Measurements from ENCODE around the gene MED29. TPM values are rescaled to one million over a fixed set of nuclear protein-coding genes. Genes with fewer than 3 reads are reported as not detected.
A peak's percentile ranks its signal among the peaks of the same experiment; 100 is the strongest.

The MED29 gene
- total RNA-seq, 1 donor, result 22.0 TPM

DNA sequence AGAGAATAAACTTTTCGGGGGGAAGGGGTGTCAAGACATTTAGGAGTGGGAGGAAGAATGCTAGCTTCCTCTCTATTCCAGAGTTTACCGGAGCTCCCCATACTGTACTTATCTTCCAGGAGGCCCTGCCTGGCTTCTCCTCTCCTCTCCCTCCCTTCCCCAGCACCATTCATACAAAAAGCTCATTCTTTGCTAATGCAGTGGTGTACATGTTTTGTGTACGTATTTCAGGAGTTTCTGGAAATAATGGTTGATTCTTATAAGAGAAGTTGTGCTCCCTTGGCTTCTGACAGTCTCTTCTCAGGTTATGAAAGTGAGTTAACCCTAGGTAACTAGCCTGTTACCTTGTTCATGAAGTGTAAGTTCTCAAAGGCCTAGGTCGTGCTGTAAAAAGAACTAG, 41.9 kb upstream of the MED29 start:
- no peak for DNase-seq (ENCODE audit: low read depth)
- TF ChIP-seq, protein P1, sequence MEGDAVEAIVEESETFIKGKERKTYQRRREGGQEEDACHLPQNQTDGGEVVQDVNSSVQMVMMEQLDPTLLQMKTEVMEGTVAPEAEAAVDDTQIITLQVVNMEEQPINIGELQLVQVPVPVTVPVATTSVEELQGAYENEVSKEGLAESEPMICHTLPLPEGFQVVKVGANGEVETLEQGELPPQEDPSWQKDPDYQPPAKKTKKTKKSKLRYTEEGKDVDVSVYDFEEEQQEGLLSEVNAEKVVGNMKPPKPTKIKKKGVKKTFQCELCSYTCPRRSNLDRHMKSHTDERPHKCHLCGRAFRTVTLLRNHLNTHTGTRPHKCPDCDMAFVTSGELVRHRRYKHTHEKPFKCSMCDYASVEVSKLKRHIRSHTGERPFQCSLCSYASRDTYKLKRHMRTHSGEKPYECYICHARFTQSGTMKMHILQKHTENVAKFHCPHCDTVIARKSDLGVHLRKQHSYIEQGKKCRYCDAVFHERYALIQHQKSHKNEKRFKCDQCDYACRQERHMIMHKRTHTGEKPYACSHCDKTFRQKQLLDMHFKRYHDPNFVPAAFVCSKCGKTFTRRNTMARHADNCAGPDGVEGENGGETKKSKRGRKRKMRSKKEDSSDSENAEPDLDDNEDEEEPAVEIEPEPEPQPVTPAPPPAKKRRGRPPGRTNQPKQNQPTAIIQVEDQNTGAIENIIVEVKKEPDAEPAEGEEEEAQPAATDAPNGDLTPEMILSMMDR (IDR thresholded peaks at IDR 0.05; ENCODE audit: insufficient read depth, low read depth, low read length), result no peak
- no peak overlapping the region for H3K4me3 ChIP-seq (ENCODE audit: low read depth, low read length)

DNA sequence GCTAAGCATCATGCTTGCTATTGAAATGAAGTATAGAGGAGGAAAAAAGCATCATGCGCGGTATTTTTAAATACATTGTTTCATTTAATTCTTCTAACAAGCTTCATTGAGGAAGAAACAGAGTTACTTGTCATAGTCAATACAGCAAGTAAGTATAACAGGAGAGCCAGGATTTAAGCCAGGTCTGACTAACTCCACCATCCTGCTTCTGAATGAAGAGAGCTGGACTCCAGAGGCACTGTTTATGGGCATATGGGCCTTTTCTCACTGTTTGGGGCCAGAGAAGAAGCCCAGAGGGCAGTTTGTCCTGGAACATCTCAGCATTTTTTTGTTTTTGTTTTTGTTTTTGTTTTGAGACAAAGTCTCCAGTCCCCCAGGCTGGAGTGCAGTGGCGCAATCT, 41.0 kb upstream of the MED29 start:
- H3K4me3 ChIP-seq (ENCODE audit: low read depth, low read length), result no peak overlapping the region
- TF ChIP-seq, protein P1 (IDR thresholded peaks at IDR 0.05; ENCODE audit: insufficient read depth, low read depth, low read length), result no peak
- DNase-seq (ENCODE audit: low read depth), result no peak

GRCh38 chr19:39351537-39352064, 39.6 kb upstream of the MED29 start:
- peak; percentile 48 for DNase-seq (ENCODE audit: low read depth)
- TF ChIP-seq, protein P1 (IDR thresholded peaks at IDR 0.05; ENCODE audit: insufficient read depth, low read depth, low read length), result no peak
- no peak overlapping the region for H3K4me3 ChIP-seq (ENCODE audit: low read depth, low read length)

DNA sequence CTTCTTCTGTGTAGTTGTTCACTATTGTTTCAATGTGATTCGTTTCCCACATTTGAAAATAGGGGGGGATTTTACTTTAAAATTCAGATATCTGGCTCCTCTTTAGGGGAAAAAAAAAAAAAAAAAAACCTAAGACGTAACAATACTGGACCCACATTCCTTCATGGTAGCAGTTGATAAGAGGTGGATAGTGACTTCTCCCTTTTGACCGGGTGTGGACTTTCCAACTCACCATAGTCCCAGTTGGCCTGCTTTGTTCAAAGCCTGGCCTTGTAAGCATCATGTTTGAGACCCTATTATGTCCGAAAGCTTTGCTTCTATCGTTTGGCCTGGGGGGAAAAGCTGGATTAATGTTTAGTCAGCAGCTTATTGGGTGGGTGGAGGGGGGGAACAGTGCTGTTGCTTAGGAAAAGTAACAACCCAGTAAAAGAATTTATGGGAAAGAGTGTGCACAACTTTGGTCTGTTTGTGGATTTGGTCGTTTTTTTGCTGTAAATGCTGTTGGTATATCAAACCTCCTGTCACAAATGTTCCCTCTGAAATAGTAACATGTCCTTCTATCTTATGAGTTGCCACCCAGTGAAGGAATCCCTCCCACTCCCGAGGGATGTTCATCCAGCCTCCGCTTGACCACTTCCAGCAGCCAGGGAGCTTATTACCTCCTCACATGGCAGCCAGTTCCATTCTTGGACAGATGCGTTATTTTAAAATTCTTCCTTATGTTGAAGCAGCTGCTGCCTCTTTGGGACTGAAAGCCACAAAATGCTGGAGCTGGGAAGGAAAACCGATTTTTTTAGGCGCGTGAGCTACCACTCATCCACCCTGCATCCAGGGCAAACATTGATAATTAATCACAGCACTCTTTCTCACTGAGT, 38.6 kb upstream of the MED29 start:
- H3K4me3 ChIP-seq (ENCODE audit: low read depth, low read length), result no peak overlapping the region
- TF ChIP-seq, protein P1 (IDR thresholded peaks at IDR 0.05; ENCODE audit: insufficient read depth, low read depth, low read length), result no peak
- no peak for DNase-seq (ENCODE audit: low read depth)

GRCh38 chr19:39355253-39355652, 35.9 kb upstream of the MED29 start:
- TF ChIP-seq, protein P1 (IDR thresholded peaks at IDR 0.05; ENCODE audit: insufficient read depth, low read depth, low read length), result no peak
- no peak for DNase-seq (ENCODE audit: low read depth)
- no peak overlapping the region for H3K4me3 ChIP-seq (ENCODE audit: low read depth, low read length)

DNA sequence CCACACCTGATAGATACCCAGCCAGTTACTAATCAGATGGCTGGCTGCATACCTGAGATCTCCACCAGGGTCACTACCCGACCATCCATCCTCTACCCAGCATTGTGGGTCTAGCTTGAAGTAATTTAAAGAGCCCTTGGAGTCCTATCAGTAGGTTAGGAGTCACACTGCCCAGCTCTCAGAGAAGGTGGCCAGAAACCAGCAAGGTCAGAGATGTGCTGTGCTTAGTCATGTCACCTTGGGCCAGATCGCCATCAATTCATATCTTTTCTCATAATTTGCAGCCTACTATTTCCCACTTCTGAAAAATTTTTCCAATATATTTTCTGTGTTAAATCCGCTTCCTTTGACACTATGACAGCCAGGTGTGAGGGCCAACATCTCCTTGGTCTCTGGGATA, 35.1 kb upstream of the MED29 start:
- TF ChIP-seq, protein P1 (IDR thresholded peaks at IDR 0.05; ENCODE audit: insufficient read depth, low read depth, low read length), result no peak
- H3K4me3 ChIP-seq (ENCODE audit: low read depth, low read length), result no peak overlapping the region
- DNase-seq (ENCODE audit: low read depth), result no peak
